Measurements from ENCODE around the gene CTNND2.
"Not testable (repeated sequence)": the region's sequence is repeated elsewhere in the genome, so short reads cannot be mapped to it uniquely, and the experiment has no call there.

CTNND2 gene

GRCh38 chr5:11139217-11139865 is 764.9 kb downstream of the CTNND2 start:
- no peak for DNase-seq (ENCODE audit: low read depth in 1 of 2, low spot score in 1 of 2)

DNA sequence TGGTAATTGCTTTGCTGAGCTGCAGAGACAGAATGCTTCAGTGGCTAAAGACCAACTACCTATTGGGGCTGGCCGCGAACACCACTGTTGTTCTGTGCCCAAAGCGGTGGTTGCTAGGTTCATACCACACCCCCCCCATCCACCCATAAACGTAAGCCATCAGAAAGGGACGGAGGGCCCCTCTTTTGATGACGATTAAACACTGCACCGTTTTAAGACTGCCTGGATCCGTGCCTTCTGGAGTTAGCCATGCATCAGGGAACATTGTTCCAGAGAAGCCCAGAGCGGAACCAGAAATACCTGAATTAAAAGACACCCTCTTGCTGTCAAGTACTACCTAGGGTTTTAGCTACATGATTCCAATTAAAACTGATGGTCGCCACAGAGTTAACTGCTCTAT is 774.1 kb downstream of the CTNND2 start:
- DNase-seq (ENCODE audit: low read depth in 1 of 2, low spot score in 1 of 2), result no peak

DNA sequence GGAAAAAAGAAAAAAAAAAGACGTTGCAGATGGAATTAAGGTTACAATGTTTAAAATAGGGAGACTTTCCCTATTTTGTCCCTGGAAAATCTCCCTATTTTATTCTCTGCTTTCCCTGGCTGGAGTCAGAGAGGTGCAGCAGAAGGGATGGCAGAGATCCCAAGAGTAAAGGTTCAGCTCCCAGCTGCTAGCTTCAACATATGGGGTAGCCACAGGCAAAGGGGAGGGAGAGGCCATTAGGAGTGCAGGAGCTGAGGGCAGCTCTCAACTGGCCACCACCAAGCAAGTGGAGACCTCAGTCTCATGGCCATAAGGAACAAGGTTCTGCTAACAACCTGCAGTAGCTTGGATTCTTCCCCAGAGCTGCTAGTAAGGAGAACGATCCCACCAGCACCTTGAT is 776.2 kb downstream of the CTNND2 start:
- no peak for DNase-seq (ENCODE audit: low read depth in 1 of 2, low spot score in 1 of 2)

DNA sequence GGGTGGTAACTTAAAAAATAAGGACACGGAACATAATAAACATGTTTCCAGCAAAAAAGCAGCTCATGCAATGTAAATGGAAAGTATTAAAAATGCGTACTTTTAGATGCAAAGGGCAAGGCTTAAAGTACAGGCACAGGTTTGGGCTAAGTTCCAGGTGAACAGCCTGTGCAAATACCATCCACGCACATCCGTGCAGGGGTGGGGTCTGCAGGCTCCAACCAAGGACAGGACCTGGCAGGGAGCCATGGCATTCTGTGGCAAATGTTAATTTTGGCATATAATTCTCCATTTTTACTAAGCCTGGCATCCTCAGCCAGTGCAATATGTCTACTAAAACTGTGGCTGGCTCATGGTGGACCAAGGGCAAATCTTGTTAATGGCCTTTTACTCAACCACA is 777.4 kb downstream of the CTNND2 start:
- DNase-seq (ENCODE audit: low read depth in 1 of 2, low spot score in 1 of 2), result no peak

GRCh38 chr5:11121885-11122284 is 782.4 kb downstream of the CTNND2 start:
- DNase-seq (ENCODE audit: low read depth in 1 of 2, low spot score in 1 of 2), result no peak

GRCh38 chr5:11110128-11110527 is 794.1 kb downstream of the CTNND2 start:
- no peak for DNase-seq (ENCODE audit: low read depth in 1 of 2, low spot score in 1 of 2)

GRCh38 chr5:11105696-11106095 is 798.5 kb downstream of the CTNND2 start:
- no peak for DNase-seq (ENCODE audit: low read depth in 1 of 2, low spot score in 1 of 2)

GRCh38 chr5:11104651-11105112 is 799.6 kb downstream of the CTNND2 start:
- DNase-seq (ENCODE audit: low read depth in 1 of 2, low spot score in 1 of 2), result no peak

DNA sequence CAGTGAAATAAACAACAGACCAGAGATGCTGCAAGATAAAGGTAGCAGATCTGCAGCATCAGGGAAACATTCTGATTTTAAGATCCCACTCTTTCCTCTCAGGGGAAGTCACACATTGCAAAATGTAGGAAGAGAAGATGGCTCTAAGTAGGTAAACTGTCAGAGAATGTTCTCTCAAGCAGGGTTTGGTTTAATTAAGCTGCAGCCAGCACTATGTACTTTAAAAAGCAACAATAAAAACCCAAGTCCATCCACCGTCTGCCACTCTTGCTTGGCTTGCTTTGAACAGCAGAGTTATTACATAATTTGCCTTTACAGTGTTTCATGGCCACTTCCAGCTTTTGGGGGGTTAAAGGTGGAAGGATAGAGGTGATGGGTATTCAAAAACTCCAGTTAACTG is 800.0 kb downstream of the CTNND2 start:
- DNase-seq (ENCODE audit: low read depth in 1 of 2, low spot score in 1 of 2), result no peak

GRCh38 chr5:11084111-11084510 is 820.1 kb downstream of the CTNND2 start:
- no peak for DNase-seq (ENCODE audit: low read depth in 1 of 2, low spot score in 1 of 2)

DNA sequence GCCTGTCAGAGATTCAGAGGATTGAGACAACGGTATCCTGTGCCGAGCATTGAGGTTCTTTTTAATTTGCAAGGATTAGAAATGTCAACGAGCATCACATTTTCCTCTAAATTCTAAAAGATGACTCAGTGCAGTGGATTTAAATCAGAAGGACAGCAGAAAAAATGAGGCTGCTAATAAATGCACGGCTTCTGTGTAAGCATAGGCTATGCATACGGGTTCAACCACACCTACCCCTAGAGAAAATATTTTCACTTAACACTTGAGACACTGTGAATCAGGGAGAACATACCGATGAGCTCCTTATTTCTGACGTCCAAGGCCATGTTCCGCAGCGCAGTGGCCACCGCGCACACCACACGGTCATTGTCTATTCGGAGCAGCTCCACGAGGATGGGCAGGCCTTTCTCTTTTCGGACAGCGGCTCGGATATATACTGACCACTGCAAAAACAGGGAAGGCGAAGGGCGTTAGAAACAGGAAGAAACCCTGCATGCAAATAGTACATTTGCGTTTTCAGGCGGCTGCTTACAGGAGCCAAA is 821.8 kb downstream of the CTNND2 start:
- DNase-seq (ENCODE audit: low read depth in 1 of 2, low spot score in 1 of 2), result no peak

- no peak for DNase-seq (ENCODE audit: low read depth in 1 of 2, low spot score in 1 of 2)
These were observed 827.2 kb downstream of the CTNND2 start for GRCh38 chr5:11076945-11077613.

GRCh38 chr5:11075035-11075805 is 829.0 kb downstream of the CTNND2 start:
- no peak for DNase-seq (ENCODE audit: low read depth in 1 of 2, low spot score in 1 of 2)

- DNase-seq (ENCODE audit: low read depth in 1 of 2, low spot score in 1 of 2), result no peak
These were observed 831.7 kb downstream of the CTNND2 start for GRCh38 chr5:11072568-11072967.

DNA sequence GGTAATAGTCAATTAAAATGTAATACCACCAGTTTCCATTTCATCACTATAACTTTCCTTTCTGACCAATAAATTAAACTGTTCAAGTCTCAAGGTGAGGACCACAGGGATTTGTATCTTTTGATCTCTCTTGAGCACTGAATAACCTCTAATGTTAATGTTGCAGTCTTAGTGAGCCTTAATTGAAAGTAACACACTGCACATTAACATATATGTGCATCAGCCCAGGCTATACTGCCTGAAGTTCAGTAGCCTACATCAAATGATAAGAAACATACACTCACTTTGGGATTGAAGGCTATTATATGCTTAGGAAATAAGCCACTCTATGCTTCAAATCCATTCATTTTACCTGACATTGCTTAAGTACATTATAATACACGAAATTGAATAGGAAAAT is 832.2 kb downstream of the CTNND2 start:
- DNase-seq (ENCODE audit: low read depth in 1 of 2, low spot score in 1 of 2), result no peak

- DNase-seq (ENCODE audit: low read depth in 1 of 2, low spot score in 1 of 2), result no peak
These were observed 835.2 kb downstream of the CTNND2 start for GRCh38 chr5:11069041-11069440.

GRCh38 chr5:11065723-11066122 is 838.5 kb downstream of the CTNND2 start:
- not testable (repeated sequence) for DNase-seq (ENCODE audit: low read depth in 1 of 2, low spot score in 1 of 2)

GRCh38 chr5:11064763-11065450 is 839.3 kb downstream of the CTNND2 start:
- no peak for DNase-seq (ENCODE audit: low read depth in 1 of 2, low spot score in 1 of 2)

DNA sequence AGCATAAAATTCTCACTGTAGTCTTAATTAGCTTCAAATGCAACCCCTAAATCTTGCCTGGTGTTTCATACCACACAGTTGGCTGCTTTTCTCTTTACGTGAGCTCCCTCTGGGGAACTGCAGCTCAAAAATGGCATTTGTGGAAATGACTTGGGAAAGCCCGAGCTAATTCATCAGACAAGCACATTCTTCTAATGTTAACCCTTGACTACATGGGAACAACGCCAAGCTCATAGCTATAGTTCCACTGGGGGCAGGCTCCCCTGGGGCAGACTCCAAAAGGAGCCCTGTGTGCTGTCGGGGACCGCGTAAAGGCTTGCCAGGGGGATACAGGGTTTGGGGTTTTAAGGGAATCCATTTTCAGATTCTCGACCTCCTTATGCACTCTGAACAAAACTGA is 841.8 kb downstream of the CTNND2 start:
- DNase-seq (ENCODE audit: low read depth in 1 of 2, low spot score in 1 of 2), result no peak

- no peak for DNase-seq (ENCODE audit: low read depth in 1 of 2, low spot score in 1 of 2)
These were observed 847.7 kb downstream of the CTNND2 start for GRCh38 chr5:11056560-11056959.

DNA sequence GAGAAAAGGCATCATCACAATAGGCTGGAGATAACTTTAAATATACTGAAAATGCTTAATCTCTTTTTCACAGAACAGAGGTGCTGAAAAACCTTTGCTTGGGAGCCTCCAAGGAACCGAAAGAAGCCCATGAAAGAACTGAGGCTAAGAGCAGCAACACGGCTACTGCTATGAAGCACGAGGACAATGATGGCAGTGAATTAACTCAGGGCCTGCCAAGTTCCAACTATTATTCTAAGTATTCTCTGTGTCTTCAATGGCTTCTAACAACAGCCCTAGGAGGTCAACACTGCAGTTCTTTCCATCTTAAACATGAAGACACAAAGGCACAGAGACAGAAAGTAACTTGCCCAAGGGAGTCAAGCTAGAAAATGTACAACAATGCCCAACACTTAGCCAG is 850.2 kb downstream of the CTNND2 start:
- no peak for DNase-seq (ENCODE audit: low read depth in 1 of 2, low spot score in 1 of 2)

Measured in activated T-helper 1 cell treated with anti-CD3 and anti-CD28 coated beads, Interleukin-2, amount 50 U/mL, for 16 hours (primary cell).